Measurements from ENCODE around the gene MRPL1.

Gene MRPL1

GRCh38 chr4:77862478-77863216, at the start of gene MRPL1:
Gene MRPL1 (plus strand): TSS chr4:77862830. CDS start chr4:77862849, 19 bp downstream.
- DNase-seq (ENCODE audit: low spot score) = peak; percentile 96

GRCh38 chr4:77815636-77816035, 47.0 kb upstream of the MRPL1 start:
- no peak for DNase-seq (ENCODE audit: low spot score)

- no peak for DNase-seq (ENCODE audit: low spot score)
Observed at GRCh38 chr4:77816546-77816945, 46.1 kb upstream of the MRPL1 start.

- DNase-seq (ENCODE audit: low spot score) = peak; percentile 22
Observed at GRCh38 chr4:77817304-77818072, 45.1 kb upstream of the MRPL1 start.

- peak; percentile 89 for DNase-seq (ENCODE audit: low spot score)
Observed at GRCh38 chr4:77818073-77818601, 44.5 kb upstream of the MRPL1 start.

GRCh38 chr4:77818602-77819403, 43.8 kb upstream of the MRPL1 start, which contains the start of gene CNOT6L:
Gene CNOT6L (minus strand): TSS chr4:77819368. CDS start chr4:77819308, 60 bp downstream.
- peak; percentile 58 for DNase-seq (ENCODE audit: low spot score)

GRCh38 chr4:77819404-77819842, 43.2 kb upstream of the MRPL1 start:
- DNase-seq (ENCODE audit: low spot score) = peak; percentile 13

GRCh38 chr4:77819843-77820648, 42.6 kb upstream of the MRPL1 start:
- peak; percentile 74 for DNase-seq (ENCODE audit: low spot score)

- no peak for DNase-seq (ENCODE audit: low spot score)
Observed at GRCh38 chr4:77820649-77821561, 41.7 kb upstream of the MRPL1 start.

GRCh38 chr4:77821775-77822174, 40.9 kb upstream of the MRPL1 start:
- no peak for DNase-seq (ENCODE audit: low spot score)

GRCh38 chr4:77826275-77826674, 36.4 kb upstream of the MRPL1 start:
- DNase-seq (ENCODE audit: low spot score) = no peak

GRCh38 chr4:77827343-77827742, 35.3 kb upstream of the MRPL1 start:
- DNase-seq (ENCODE audit: low spot score) = no peak

GRCh38 chr4:77833126-77833724, 29.4 kb upstream of the MRPL1 start:
- no peak for DNase-seq (ENCODE audit: low spot score)

GRCh38 chr4:77834403-77834802, 28.2 kb upstream of the MRPL1 start:
- no peak for DNase-seq (ENCODE audit: low spot score)

- DNase-seq (ENCODE audit: low spot score) = no peak
Observed at GRCh38 chr4:77843628-77844027, 19.0 kb upstream of the MRPL1 start.

- DNase-seq (ENCODE audit: low spot score) = no peak
Observed at GRCh38 chr4:77844363-77844762, 18.3 kb upstream of the MRPL1 start.

- DNase-seq (ENCODE audit: low spot score) = no peak
Observed at GRCh38 chr4:77845400-77845799, 17.2 kb upstream of the MRPL1 start.

GRCh38 chr4:77845929-77846328, 16.7 kb upstream of the MRPL1 start:
- no peak for DNase-seq (ENCODE audit: low spot score)

GRCh38 chr4:77848508-77848907, 14.1 kb upstream of the MRPL1 start:
- DNase-seq (ENCODE audit: low spot score) = no peak

All from SW480 (cell line).